Fibroblast of mammary gland (primary cell): ENCODE measurements around the gene ACLY.
A peak's percentile ranks its signal among the peaks of the same experiment; 100 is the strongest.

Experiments used
- DNase-seq: peaks from one replicate; pipeline ENCODE4 v3.0.0-alpha.2; 2010; ENCODE audit warnings: low read depth
- H3K4me3 ChIP-seq: 2 replicates; pipeline ENCODE4 v1.5.1; 2011; ENCODE audit warnings: low read depth, mild to moderate bottlenecking, low read length, moderate library complexity; ENCODE audit not compliant: control insufficient read depth
- CTCF ChIP-seq: conservative IDR thresholded peaks from 2 replicates; pipeline ENCODE4 v1.5.1; 2011; ENCODE audit warnings: low read depth, low read length, inconsistent platforms; ENCODE audit not compliant: control insufficient read depth, insufficient read depth

Gene ACLY

GRCh38 chr17:41918314-41919164, at the start of gene ACLY:
Gene ACLY, minus strand, starts transcription at chr17:41918951. Its CDS starts 5,078 bp downstream, at chr17:41913873.
- TF ChIP-seq CTCF: no peak
- H3K4me3 ChIP-seq: peak within 1 kb of the TSS; percentile 97
- peak; percentile 96 for DNase-seq

- no peak for TF ChIP-seq CTCF
- DNase-seq: no peak
- peak overlapping the region; percentile 78 for H3K4me3 ChIP-seq
These were observed 49.3 kb upstream of the ACLY start for GRCh38 chr17:41967921-41968578.

GRCh38 chr17:41967141-41967920, 48.6 kb upstream of the ACLY start:
- DNase-seq: peak; percentile 17
- no peak for TF ChIP-seq CTCF
- H3K4me3 ChIP-seq: peak overlapping the region; percentile 78

- H3K4me3 ChIP-seq: peak within 1 kb of the TSS; percentile 78
- TF ChIP-seq CTCF: no peak
- peak; percentile 79 for DNase-seq
These were observed 47.9 kb upstream of the ACLY start, which contains the start of gene CNP for GRCh38 chr17:41966463-41967140. Gene CNP, plus strand, starts transcription at chr17:41966795. Its CDS starts 90 bp downstream, at chr17:41966885.

- DNase-seq: peak; percentile 31
- H3K4me3 ChIP-seq: peak overlapping the region; percentile 78
- TF ChIP-seq CTCF: no peak
These were observed 47.1 kb upstream of the ACLY start for GRCh38 chr17:41965694-41966462.
